ENCODE results near the gene PGC.

Gene PGC

DNA sequence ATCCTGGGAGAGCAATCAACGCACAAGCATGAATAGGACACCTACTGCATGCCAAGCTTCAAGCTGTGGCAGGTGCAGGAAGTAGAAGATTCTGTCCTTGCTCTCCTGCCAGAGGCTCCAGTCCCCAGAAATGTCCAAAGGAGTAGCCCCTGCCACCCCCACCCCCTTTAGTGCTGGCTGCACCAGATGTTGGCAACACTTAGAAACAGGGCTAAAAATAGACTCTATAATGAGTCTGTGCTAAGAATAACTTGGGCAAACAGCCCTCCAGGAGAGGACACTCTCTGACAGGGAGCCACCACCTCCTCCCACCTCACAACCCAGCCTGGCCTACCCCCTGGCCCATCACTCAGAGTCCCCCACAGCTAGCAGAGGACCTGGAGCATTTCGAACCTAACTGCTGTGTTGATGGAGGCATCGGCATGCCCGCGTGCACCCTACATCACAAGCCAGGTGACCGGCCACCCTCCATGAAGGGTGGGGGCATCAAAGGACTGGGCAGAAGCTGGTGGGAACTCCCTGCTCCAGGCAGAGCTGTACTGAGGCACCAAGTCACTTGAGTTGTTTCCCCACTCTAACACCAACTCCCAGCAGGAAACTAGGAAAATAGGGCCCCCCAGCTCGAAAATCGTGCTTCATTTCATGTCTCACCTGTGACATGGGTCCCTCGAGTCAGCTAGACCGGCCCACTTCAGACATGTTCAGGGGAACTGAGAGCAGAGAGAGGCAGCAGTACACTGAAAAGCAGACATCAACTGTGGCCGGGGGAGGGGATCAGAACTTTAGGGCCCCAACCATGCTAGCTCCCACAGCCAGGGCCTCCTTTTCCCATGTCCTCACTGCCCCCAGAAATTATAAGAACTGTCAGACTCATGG, 30.4 kb downstream of the PGC start:
- TF ChIP-seq POLR2AphosphoS5 (IDR thresholded peaks at IDR 0.05; ENCODE audit: low read depth, low read length), result no peak
- no peak for TF ChIP-seq FOXP2 (optimal IDR thresholded peaks at IDR 0.05; ENCODE audit: borderline replicate concordance, extremely low read depth, extremely low read length, insufficient read depth)

DNA sequence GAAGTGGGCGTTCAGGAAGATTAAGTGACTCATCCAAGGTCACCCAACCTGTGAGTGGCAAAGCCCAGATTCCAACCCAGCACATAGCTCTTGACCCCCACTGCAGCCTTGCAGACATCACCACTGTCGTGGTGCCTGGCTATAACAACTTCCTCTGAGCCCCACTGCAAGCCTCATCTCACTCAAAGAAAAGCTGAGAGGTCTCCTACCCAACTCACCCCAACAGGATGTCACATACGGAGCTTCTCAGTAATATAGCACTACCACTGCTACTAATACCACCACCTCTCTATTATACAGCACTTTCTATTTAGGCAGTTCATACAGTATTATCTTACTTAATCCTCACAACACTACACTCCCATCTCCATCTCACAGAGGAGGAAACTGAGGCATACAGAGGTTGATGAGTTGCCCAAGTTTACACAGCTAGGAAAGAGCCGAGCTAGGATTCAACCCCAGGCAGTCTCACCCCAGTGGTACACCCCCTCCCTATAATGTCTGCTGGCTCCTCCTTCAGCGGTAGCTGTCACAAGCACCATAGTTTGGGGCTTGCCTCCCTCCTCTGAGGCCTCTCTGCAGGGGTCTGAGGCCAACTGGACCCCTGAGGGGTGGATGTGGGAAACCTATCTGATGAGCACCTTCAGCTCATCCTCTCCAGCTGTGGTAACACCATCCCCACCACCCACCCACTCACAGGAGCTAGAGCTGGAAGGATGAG, 31.2 kb downstream of the PGC start:
- TF ChIP-seq SIN3A (IDR thresholded peaks at IDR 0.05; ENCODE audit: borderline replicate concordance, insufficient read depth, low read length), result no peak
- TF ChIP-seq, protein P1, sequence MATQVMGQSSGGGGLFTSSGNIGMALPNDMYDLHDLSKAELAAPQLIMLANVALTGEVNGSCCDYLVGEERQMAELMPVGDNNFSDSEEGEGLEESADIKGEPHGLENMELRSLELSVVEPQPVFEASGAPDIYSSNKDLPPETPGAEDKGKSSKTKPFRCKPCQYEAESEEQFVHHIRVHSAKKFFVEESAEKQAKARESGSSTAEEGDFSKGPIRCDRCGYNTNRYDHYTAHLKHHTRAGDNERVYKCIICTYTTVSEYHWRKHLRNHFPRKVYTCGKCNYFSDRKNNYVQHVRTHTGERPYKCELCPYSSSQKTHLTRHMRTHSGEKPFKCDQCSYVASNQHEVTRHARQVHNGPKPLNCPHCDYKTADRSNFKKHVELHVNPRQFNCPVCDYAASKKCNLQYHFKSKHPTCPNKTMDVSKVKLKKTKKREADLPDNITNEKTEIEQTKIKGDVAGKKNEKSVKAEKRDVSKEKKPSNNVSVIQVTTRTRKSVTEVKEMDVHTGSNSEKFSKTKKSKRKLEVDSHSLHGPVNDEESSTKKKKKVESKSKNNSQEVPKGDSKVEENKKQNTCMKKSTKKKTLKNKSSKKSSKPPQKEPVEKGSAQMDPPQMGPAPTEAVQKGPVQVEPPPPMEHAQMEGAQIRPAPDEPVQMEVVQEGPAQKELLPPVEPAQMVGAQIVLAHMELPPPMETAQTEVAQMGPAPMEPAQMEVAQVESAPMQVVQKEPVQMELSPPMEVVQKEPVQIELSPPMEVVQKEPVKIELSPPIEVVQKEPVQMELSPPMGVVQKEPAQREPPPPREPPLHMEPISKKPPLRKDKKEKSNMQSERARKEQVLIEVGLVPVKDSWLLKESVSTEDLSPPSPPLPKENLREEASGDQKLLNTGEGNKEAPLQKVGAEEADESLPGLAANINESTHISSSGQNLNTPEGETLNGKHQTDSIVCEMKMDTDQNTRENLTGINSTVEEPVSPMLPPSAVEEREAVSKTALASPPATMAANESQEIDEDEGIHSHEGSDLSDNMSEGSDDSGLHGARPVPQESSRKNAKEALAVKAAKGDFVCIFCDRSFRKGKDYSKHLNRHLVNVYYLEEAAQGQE (IDR thresholded peaks at IDR 0.05; ENCODE audit: insufficient read depth in 1 of 2, low read depth in 2 of 2, low read length in 2 of 2), result no peak
- TF ChIP-seq TAF1 (IDR thresholded peaks at IDR 0.05; ENCODE audit: borderline replicate concordance, insufficient read depth, low read length), result no peak
- no peak for TF ChIP-seq POLR2AphosphoS5 (IDR thresholded peaks at IDR 0.05; ENCODE audit: low read depth, low read length)

DNA sequence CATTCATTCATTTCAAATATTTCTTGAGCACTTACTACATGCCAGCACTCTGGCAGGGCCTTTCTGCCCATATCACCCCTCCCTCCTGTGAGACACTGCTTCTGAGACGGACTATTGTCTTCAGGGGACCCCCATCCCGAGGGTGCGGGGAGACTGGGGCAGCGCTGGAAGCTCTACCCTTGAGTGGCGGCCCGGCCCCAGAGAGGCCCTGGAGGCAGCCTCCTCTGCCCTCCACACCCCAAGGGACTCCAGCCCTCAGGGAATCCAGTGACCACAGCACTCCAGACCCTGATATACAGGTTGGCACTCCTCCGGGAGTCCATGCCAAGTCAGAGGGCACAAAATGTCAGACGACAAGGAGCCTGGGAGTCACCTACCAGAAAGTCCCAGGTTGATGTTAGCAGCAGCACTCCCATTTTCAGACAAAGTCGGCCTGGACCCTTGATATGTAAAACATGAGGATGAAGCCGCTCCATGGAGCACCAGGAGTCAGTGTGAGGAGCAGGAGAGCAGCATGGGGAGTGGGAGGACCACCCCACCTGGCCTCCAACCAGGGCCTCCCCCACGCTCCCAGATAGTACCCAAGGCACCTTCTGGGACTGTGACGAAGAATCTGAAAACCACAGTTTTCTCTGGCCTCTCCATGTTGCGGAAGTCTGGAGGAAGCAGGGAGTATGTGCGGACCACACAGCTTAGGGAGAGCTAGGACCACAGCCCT, 32.5 kb downstream of the PGC start:
- TF ChIP-seq FOXP2 (optimal IDR thresholded peaks at IDR 0.05; ENCODE audit: borderline replicate concordance, extremely low read depth, extremely low read length, insufficient read depth) (no peak), TAF1 (IDR thresholded peaks at IDR 0.05; ENCODE audit: borderline replicate concordance, insufficient read depth, low read length) (no peak), SIN3A (IDR thresholded peaks at IDR 0.05; ENCODE audit: borderline replicate concordance, insufficient read depth, low read length) (no peak), POLR2AphosphoS5 (IDR thresholded peaks at IDR 0.05; ENCODE audit: low read depth, low read length) (no peak)
- TF ChIP-seq, protein P1 (IDR thresholded peaks at IDR 0.05; ENCODE audit: insufficient read depth in 1 of 2, low read depth in 2 of 2, low read length in 2 of 2), result no peak

DNA sequence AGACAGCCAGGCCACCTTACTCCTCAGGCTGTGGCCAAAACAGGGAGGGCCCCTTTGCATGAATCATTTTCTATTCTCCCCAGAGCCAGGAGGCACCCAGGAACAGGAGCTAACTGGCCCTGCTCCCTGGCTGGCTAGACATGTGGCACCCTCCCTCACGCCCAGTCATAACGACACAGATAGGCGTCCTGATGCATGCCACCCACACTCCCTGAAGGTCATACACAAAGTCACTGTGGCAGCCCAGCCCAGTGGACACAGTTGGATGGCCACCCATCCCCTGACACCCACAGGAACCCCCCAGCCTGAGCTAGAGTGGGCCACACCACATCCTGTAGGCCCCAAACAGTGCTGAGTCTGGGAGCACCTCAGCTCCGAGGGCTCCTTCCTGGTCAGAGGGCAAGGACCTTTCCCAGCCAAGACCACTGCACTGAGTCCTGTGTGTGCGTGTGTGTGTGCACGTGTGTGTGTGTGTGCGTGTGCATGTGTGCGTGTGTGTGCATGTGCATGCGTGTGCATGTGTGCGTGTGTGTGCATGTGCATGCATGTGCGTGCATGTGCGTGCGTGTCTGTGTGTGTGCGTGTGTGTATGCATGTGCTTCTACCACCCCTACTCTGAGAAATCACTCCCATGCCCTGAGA, 33.4 kb downstream of the PGC start:
- TF ChIP-seq POLR2AphosphoS5 (IDR thresholded peaks at IDR 0.05; ENCODE audit: low read depth, low read length) (no peak), SIN3A (IDR thresholded peaks at IDR 0.05; ENCODE audit: borderline replicate concordance, insufficient read depth, low read length) (no peak), TAF1 (IDR thresholded peaks at IDR 0.05; ENCODE audit: borderline replicate concordance, insufficient read depth, low read length) (no peak), FOXP2 (optimal IDR thresholded peaks at IDR 0.05; ENCODE audit: borderline replicate concordance, extremely low read depth, extremely low read length, insufficient read depth) (no peak)
- TF ChIP-seq, protein P1 (IDR thresholded peaks at IDR 0.05; ENCODE audit: insufficient read depth in 1 of 2, low read depth in 2 of 2, low read length in 2 of 2), result no peak

DNA sequence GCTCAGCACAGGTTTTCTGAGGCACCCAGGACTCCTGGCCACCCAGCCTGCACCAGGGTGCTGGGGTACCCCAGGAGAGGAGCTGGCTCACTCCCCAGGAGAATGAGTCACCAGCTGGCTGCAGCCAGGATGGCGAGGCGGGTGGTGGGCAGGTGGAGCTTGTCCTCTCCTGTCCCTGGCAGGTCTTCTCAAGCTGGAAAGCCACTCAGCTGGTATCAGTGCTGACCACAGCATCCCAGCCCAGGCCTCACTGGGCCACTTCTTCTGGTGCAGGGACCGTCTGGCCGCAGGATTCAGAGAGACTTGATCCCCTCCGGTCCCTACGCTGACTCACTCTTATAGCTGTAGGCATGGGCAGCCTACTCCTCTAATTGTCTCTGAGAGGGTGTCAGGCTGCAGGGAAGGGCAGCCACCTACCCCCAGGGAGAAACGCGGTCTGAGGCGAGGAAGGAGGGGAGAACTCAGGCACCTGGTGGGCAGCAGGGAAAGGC, 34.0 kb downstream of the PGC start:
- TF ChIP-seq POLR2AphosphoS5 (IDR thresholded peaks at IDR 0.05; ENCODE audit: low read depth, low read length) (no peak), SIN3A (IDR thresholded peaks at IDR 0.05; ENCODE audit: borderline replicate concordance, insufficient read depth, low read length) (no peak), TAF1 (IDR thresholded peaks at IDR 0.05; ENCODE audit: borderline replicate concordance, insufficient read depth, low read length) (no peak), FOXP2 (optimal IDR thresholded peaks at IDR 0.05; ENCODE audit: borderline replicate concordance, extremely low read depth, extremely low read length, insufficient read depth) (no peak)
- TF ChIP-seq, protein P1 (IDR thresholded peaks at IDR 0.05; ENCODE audit: insufficient read depth in 1 of 2, low read depth in 2 of 2, low read length in 2 of 2), result no peak

Measured in PFSK-1 (cell line).